ENCODE results near the gene CALML6. TPM values are rescaled to one million over a fixed set of nuclear protein-coding genes. Genes with fewer than 3 reads are reported as not detected.
"Not testable (repeated sequence)": the region's sequence is repeated elsewhere in the genome, so short reads cannot be mapped to it uniquely, and the experiment has no call there.

The CALML6 gene
- total RNA-seq, 1 experiment from 2014 or later, result not detected

DNA sequence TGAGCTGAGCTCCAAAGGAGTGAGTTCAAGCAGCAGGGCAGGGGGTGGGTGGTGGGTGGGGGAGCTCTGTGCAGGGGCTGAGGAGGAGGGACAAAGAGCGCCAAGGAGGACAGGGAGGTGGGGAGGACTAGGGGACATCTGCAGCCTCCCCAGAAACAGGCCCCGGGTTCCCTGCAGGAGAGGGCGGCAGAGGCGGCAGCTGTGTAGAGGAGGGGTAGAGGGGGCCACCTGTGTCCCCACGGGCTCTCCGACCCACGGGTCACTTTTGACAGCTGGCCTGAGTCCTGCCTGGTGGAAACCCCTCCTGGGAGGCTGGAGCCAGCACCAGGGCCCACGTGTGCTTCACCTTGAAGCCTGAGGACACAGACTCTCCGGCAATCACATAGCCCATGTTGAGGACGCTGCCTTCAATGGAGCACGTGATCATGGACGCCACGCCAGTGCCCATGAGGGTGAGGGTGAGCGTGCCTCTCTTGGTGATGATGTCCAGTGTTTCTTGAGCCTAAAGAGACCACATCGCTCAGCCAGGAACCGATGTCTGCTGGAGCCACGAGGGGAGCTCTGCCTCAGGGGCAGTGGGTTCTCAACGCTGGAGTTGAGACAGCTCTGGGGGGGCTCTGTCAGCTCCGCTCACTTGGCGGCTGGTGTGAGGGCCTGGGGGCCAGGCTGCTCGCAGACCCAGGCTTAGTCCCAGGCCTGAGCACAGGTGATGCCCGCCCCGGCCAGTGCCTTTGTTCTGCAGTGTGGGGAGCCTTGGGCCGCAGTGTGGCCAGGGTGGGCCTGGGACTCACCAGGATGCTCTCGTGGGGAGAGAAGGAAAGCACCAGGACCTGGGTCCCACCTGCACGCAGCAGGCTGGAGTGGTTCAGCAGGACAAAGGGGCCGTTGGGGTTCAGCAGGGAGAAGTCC, 10.6 kb downstream of the CALML6 start:
- no peak for DNase-seq (ENCODE audit: low read depth)

DNA sequence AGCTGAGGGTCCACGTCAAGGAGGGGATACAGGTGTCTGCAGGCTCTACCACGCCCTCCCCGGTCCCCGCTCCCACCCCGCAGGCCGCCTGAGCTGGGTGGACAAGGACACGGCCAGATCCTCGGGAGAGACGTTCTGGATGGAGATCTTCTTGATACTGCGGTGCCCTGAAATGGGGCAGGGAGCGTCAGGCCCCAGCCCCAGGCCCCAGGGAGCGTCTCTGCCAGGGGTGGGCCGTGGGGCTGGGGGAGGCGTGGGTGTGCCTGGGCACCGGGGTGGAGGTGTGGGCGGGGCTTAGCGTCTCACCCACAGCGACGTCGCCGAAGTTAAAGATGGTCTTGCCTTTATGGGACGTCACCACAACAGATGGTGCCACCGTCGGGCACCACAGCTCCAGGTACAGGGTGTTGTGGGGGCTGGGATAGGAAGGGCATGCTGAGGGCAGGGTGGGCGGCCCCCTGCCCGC, 11.3 kb downstream of the CALML6 start:
- DNase-seq (ENCODE audit: low read depth), result no peak

DNA sequence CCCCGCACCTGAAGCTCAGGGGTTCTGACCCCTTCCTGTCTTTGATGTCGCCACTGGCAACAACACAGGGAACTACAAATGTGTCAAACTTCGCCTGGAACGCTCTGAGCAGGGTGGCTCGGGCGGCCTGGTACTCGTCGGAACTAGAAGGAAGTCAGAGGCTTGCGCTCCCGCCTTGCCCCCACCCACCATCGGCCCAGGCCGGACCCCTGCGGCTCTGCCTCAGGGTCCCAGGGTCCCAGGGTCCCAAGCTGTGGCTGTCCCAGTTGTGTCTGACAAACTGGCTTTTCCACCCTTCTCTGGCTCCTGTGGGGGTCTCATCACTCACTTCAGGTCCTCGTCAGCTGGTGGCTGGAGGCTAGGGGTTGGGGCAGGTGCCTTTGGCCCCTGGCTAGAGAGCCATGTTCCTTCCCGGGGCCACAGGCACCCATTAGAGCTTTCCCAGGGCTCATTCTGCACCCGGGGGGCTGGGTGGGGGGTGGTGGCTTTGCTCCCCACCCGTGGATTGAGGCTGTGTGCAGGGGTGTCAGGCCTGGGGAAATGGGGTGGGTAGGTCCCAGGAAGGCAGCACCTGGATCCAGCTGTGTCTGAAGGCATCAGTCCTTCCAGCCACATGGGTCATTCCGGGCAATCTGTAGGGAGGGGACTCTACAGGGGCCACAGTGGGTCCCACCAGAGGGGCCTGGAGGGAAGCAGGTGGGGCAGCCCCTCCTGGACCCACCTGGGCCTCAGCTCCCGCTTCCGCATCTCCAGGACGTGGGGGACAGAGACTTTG, 12.0 kb downstream of the CALML6 start:
- DNase-seq (ENCODE audit: low read depth), result no peak

GRCh38 chr1:1927751-1928150, 12.7 kb downstream of the CALML6 start:
- DNase-seq (ENCODE audit: low read depth), result no peak

DNA sequence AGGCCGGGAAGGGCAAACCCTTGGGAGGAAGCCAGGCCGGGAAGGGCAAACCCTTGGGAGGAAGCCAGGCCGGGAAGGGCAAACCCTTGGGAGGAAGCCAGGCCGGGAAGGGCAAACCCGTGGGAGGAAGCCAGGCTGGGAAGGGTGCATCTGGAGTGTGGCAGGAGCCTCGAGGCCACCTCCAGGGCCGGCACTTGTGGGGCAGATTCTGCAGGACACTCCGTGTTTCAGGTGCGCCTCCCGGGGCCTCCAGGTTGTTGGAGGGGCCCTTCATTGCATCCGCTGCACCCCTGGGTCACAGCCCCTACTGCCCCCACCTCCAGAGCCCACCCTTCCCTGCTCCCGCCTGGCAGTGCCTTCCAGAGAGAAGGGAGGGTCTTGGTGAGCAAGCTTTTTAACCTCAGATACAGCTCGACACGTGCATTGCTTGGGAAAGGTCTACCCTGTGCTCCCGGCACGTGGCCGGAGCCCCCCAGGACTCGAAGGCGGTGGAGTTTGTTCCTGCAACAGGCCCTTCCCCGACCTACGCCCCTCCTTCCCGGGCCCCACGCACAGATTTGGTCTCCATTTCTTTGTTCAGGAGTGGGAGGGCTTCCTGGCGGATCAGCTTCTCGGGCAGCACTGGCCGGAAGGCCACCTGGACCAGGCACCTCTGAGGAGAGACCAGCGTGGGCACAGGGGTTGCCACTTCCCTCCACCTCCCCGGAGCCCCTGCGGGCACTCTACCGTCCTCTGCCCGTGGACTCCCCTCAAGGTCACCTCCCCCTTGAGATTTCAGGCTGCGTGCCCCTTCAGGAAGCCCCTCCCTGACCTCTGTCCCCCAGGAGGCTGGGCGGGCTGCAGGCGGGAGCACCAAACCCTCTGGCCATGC, 13.4 kb downstream of the CALML6 start:
- DNase-seq (ENCODE audit: low read depth), result no peak

GRCh38 chr1:1929102-1929638, 14.1 kb downstream of the CALML6 start:
- DNase-seq (ENCODE audit: low read depth), result no peak

DNA sequence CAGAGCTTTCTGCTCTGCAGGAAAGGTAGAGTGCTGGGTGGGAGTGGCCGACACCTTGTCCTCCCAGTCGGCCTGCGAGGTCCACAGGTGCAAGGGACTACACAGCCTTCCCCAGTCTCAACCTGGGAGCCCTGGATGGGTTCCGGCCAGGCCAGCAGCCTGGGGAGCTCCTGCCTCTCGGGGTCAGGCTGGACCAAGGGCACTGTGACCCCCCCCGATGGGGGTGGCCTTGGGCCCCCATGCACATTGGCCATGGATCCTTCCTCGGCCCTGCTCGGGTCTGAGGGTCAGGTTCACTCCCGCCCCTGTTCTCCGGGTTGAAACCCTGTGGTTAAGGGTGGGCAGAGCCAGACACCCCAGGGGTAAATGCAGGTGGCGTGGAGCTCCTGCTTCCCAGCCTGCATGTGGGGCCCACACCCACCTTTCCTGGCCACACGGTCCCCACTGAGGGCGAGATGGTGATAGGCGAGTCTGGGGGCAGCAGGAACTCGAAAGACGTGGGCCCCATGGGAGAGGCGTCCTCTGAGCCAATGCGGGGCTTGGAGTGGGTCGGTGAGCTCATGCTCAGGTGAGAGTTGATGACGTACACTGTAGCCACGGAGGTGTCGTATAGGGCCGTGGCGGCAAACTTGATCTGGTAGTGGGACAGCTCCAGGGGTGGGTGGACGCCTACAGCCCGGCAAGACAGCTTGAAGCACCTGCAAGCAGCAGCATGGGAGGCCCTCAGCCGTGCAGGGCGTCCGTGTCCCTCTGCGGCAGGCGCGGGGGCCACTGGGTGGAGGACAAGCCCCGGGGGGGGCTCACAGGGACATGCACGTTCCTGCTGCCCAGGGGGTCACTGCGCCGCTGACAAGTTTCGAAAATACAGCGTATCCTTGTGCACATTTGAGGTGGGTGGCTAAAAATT, 14.8 kb downstream of the CALML6 start:
- DNase-seq (ENCODE audit: low read depth), result no peak

DNA sequence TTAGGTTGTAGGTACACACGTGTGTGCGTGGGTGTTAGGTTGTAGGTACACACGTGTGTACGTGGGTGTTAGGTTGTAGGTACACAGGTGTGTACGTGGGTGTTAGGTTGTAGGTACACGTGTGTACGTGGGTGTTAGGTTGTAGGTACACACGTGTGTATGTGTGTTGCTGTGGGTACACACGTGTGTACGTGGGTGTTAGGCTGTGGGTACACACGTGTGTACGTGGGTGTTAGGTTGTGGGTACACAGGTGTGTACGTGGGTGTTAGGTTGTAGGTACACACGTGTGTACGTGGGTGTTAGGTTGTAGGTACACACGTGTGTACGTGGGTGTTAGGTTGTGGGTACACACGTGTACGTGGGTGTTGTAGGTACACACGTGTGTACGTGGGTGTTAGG, 19.8 kb downstream of the CALML6 start:
- not testable (repeated sequence) for DNase-seq (ENCODE audit: low read depth)

DNA sequence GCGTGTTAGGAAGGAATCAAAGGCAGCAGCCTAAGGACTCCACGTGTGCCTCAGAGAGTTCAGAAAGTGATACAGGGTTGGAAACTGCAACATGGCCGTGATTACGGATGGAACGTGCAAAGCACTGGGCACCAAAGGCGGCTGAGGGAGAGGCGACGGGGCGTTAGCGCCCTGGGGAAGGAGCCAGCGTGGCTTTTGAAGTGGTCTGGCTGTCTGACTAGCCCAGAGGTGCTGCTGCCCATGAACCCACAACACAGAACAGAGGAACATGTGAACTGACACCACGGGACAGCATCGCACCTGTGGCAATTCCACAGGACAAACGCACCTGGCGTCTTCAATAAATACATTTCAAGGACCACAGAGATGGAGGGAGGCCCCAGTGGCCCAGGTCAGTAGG, 22.0 kb downstream of the CALML6 start:
- DNase-seq (ENCODE audit: low read depth), result no peak

DNA sequence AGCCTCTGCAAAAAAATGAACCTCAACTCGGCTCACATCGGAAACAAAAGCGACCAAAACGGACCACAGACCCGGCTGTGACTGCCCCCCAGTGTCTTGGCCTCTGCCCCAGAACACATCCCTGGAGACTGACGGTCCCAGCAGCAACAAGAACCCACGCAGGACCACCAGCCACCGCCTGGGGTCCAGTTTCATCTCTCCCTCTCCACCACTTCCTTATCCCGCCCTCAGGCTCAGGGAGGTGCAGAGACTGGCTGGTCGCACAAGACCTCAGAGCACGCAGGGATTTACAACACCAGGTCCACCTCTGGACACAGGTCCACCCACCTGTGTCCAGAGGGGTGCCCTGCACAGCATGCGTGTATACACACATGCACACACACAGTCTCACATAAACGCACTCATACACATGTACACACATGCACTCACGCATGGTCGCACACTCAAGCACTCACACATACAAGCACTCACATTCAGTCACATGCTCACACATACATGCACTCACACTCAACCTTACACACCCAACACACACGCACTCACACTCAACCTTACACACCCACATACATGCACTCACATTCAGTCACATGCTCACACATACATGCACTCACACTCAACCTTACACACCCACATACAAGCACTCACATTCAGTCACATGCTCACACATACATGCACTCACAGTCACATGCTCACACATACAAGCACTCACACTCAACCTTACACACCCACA, 22.7 kb downstream of the CALML6 start:
- no peak for DNase-seq (ENCODE audit: low read depth)

GRCh38 chr1:1938276-1938573, 23.2 kb downstream of the CALML6 start:
- DNase-seq (ENCODE audit: low read depth), result no peak

- DNase-seq (ENCODE audit: low read depth), result no peak
Measured at GRCh38 chr1:1938613-1939295, 23.7 kb downstream of the CALML6 start.

DNA sequence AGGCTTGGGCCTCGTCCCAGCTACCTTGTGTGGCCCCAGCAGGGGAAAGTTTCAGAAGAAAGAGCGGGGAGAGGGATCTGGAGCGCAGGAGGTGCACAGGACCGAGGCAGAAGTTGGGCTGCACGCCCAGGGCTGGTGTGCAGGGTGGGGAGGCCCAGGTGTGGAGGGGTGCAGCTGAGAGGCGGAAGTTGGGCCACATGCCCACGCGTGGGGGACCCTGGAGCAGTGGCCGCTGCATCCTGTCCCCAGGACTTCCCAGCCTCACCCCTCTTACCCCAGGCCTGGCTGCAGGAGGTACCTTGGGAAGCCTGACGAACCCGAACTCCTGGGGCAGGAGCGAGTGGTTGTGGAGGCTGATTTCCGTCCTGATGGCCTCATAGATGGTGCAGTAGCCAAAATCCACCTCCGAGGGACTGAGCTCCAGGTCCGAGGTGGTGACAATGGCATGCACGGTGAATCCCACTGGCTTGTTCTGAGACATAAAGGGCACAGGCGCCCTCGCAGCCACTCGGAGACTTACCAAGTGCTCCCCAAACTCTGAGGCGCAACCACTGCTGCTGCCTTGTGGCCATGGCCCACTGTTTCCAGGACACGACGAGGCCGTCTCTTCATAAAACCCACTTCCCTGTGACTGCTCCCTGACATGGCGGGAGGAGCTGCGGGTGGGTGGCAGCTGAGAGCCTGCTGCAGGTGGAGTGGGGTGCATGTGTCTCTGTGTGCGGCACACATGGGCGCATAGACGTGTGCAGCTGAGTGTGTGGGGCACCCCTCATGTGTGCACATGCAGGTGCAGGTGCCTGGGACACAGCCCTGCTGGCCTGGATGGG, 24.4 kb downstream of the CALML6 start:
- no peak for DNase-seq (ENCODE audit: low read depth)

GRCh38 chr1:1940123-1940425, 25.0 kb downstream of the CALML6 start:
- DNase-seq (ENCODE audit: low read depth), result no peak

DNA sequence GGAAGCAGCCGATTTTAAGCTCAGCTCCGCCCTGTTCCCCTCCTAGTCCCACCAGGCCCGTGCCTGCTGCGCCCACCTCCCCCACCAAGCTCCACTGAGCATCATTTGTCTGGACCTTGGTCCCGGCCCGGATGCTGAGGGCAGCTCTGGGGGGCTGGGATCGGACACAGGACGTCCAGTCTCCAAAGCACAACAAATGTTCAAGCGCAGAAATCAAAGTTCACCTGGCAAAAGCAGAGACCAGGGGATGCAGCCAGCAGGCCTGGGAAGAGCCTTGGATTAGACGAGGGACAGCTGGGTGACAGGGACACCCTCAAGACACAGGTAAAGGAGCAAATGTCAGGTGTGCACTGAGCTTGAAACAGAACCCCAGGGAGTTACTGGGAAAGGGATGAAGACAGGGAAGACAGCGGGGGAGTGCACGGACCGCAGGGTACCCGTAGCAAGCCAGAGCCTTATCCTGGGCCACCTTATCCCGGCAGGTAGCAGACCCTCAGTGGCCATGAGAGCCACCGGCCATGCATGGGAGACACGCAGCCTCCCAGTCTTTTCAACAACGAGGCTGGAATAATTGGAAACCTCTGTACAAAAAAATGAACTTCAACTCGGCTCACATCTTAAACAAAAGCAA, 26.3 kb downstream of the CALML6 start:
- no peak for DNase-seq (ENCODE audit: low read depth)

- no peak for DNase-seq (ENCODE audit: low read depth)
Measured at GRCh38 chr1:1941868-1942752, 27.1 kb downstream of the CALML6 start.

Measured in RPMI7951 (cell line).